Astrocyte of the cerebellum (primary cell): ENCODE data around the gene ARHGAP26.

ENCODE experiments used
- DNase-seq: peaks from one replicate; pipeline ENCODE4 v3.0.0-alpha.2; 2011; ENCODE audit warnings: low read depth
- H3K4me3 ChIP-seq: 2 replicates; pipeline ENCODE4 v1.5.1; 2011; ENCODE audit warnings: mild to moderate bottlenecking, low read depth, low read length, moderate library complexity
- CTCF ChIP-seq: IDR thresholded peaks from 2 replicates; pipeline ENCODE4 v1.5.1; 2012; ENCODE audit warnings: low read length, low read depth, moderate library complexity, mild to moderate bottlenecking; ENCODE audit errors: missing control alignments
- in situ Hi-C: cut with HindIII; loops from 2 replicates; pipeline ENCODE4 v1.10.0; 2017; ENCODE audit warnings: low sequenced_read_pairs

The ARHGAP26 gene

GRCh38 chr5:142939884-142940283 lies 169.7 kb downstream of the ARHGAP26 start:
- TF ChIP-seq CTCF = no peak
- H3K4me3 ChIP-seq = no peak overlapping the region
- in situ Hi-C loops = loop anchor here (10.0 kb wide), 1 partner anchor 885 kb away; no protein-coding TSS in a partner anchor
- DNase-seq = no peak

- TF ChIP-seq CTCF = no peak
- H3K4me3 ChIP-seq = no peak overlapping the region
- no peak for DNase-seq
- in situ Hi-C loops = no loop called here
Observed at GRCh38 chr5:142941245-142941644, 171.1 kb downstream of the ARHGAP26 start.

- no peak for DNase-seq
- no peak for TF ChIP-seq CTCF
- in situ Hi-C loops = no loop called here
- H3K4me3 ChIP-seq = no peak overlapping the region
Observed at GRCh38 chr5:142942901-142943300, 172.7 kb downstream of the ARHGAP26 start.

- no peak for DNase-seq
- TF ChIP-seq CTCF = no peak
- H3K4me3 ChIP-seq = no peak overlapping the region
- in situ Hi-C loops = no loop called here
Observed at GRCh38 chr5:142944140-142944539, 174.0 kb downstream of the ARHGAP26 start.

GRCh38 chr5:142945321-142945720 lies 175.1 kb downstream of the ARHGAP26 start:
- DNase-seq = no peak
- no peak for TF ChIP-seq CTCF
- in situ Hi-C loops = no loop called here
- H3K4me3 ChIP-seq = no peak overlapping the region

- in situ Hi-C loops = no loop called here
- TF ChIP-seq CTCF = no peak
- no peak overlapping the region for H3K4me3 ChIP-seq
- DNase-seq = no peak
Observed at GRCh38 chr5:142945845-142946244, 175.7 kb downstream of the ARHGAP26 start.
